NCI-H1436 treated with DMSO at 0.1 percent for 48 hours (cell line): Measurements from ENCODE around the gene SYF2.
"Not testable (repeated sequence)": the region's sequence is repeated elsewhere in the genome, so short reads cannot be mapped to it uniquely, and the experiment has no call there.

Experiments used
- DNase-seq: peaks from one replicate; lab custom pipeline; 2025; lab: John Stamatoyannopoulos, UW

SYF2 gene

DNA sequence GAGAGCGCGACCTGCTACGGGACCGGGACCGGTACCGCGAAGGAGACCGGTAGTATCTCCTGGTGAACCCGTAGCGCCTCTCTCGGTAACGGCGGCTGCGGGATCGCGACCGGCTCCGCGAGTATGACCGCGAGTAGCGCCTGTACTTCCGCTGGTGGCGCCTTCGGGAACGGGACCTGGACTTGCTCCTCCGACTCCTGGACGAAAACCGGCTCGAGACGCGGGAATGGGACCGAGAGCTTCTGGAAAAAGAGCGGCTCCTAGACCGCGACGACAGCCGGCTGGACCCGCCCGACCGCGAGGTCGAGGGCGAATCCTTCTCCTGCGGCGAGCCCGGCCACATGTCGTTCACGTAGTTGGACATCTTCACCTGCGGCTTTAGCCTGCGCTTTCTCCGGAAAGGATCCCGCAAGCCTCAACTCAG, 14.3 kb upstream of the SYF2 start:
- no peak for DNase-seq

DNA sequence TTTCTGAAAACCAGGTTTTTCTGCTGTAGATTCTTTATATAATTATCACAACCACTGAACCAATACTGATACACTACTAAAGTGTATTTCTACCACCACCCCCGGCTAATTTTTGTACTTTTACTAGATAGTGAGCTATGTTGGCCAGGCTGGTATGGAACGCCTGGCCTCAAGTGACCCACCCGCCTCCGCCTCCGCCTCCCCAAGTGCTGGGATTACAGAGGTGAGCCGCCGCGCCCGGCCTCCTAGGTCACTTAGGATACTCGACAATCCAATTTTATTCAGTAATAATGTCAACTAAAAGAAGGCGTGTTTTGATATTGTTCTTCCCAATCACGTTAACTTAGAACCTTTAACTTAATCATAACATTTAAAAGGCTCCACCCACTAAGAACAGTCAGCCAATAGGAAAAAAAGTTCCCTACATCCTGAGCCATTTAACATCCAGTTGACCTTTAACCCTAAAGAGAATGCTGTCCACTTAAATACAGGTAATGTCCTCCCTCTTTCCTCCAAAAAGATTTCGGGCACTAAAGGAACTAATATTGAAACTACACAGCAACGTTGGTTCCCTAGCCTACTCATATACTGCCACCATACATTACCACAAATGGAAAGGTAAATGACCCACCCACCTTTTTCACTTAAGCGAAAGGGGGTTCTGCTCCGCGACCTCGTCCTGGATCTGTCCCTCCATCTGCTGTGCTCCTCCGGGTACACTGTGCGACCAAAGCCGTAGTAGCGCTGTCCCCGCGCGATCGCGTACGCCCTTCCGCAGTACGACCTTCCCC, 13.7 kb upstream of the SYF2 start:
- DNase-seq, result no peak

DNA sequence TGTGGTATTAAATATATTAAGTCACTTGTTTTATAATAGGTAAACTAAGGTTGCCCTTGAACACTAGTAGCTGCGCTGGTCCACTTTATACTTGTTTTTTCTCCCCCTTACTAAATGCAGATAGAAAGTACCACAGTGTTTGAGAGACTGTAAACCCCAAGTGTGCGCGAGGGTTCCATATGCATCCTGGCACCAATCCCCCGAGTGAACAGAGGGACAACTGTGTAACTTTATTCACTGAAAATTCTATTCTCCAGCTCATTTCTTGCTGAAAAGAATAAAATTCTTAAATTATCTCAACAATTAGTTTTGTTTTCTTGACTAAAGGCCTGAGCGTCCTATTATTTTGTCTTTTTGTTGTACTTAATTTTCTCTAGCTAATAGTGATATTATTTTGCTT, 13.1 kb upstream of the SYF2 start:
- DNase-seq, result no peak

DNA sequence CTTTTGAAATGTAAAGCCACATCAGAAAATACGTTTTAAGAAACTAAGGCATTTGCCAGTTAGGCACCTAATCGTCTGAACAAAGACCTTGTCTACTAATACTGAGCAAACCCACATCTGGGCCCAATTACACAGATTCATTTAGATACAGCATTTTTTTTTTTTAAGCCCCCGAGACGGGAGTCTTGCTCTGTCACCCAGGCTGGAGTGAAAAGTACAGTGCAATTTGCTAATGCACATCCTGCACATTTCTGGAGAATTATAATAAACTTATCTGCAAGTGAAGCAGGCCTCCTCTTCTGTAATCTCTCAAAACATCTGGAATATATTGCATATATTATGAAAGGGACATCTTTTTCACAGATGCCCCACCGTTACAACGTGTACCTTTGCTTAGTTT, 11.6 kb upstream of the SYF2 start:
- no peak for DNase-seq

DNA sequence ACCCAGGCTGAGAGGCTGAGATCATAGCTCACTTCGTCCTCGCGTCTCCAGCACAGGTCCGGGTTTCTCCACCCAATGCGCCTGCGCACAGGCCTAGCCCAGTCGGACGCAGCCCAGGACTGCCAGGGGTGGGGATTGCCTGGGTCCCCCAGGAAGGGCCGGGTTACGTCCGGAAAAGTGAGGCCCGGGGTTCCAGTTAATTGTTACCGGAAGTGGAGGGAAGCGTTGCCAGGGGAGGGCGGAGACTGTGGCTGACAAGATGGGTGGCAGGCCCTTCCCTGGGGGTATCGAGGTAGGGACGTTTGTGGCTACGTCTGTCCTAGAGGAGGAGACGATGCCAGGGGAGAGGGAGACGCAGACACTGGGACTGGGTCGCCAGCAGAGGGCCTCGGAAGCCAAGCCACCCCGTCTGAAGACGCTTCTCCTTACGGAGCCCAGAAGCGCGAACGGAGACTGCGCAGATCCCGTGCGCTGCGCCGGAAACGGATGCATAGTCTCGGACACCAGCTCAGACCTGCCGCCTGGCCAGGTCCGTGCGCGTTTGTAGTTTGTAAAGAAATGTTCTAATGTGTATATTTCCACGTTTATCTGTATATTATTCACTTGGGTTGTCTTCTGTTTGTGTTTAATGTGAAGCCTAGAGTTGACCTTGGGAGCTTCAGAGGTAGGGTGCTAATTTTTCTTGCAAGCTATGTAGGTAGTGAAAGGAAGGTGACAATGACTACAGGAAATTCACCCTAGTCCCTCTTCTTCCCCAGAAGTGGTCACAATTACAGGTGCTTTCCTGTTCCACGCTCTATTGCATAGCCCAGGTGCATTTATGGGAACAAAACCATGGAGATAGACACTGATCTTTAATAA, 7.6 kb upstream of the SYF2 start:
- peak; percentile 81 for DNase-seq

DNA sequence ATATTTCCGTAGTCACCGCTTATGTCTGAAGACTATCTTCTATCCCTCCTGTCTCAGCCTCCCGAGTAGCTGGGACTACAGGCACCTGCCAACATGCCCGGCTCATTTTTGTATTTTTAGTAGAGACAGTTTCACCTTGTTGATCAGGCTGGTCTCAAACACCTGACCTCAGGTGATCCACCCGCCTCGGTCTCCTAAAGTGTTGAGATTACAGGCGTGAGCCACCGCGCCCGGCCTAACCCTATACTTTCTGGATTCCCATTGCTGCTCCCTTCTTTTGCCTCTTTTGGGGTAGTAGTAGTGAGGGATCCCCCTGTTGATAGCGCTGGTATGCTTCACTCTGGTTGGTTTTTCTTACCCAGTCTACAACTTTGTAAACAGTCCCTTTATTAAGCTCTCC, 5.7 kb upstream of the SYF2 start:
- no peak for DNase-seq

DNA sequence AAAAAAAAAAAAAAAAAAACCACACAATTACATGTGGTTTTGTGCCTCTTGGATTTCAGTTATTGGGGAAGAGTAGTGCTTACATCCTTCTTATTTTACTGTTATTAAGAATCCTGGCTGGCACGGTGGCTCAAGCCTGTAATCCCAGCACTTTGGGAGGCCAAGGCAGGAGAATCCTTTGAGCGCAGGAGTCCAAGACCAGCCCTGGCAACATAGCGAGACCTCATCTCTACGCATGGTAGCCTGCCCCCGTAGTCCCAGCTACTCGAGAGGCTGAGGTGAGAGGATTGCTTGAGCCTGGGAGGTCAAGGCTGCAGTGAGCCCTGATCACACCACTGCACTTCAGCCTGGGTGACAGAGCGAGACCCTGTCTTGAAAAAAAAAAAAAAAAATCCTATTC, 4.0 kb upstream of the SYF2 start:
- DNase-seq, result not testable (repeated sequence)

DNA sequence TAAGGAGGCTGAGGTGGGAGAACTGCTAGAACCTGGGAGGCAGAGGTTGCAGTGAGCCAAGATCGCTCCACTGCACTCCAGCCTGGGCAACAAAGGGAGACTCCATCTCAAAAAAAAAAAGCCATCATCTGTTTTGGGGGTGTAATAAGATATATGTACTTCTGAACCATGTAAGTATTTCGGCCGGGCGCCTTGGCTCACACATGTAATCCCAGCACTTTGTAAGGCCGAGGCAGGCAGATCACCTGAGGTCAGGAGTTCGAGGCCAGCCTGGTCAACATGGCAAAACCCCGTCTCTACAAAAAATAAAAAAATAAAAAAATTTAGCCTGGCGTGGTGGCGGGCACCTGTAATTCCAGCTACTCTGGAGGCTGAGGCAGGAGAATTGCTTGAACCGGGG, 3.1 kb upstream of the SYF2 start:
- DNase-seq, result not testable (repeated sequence)

DNA sequence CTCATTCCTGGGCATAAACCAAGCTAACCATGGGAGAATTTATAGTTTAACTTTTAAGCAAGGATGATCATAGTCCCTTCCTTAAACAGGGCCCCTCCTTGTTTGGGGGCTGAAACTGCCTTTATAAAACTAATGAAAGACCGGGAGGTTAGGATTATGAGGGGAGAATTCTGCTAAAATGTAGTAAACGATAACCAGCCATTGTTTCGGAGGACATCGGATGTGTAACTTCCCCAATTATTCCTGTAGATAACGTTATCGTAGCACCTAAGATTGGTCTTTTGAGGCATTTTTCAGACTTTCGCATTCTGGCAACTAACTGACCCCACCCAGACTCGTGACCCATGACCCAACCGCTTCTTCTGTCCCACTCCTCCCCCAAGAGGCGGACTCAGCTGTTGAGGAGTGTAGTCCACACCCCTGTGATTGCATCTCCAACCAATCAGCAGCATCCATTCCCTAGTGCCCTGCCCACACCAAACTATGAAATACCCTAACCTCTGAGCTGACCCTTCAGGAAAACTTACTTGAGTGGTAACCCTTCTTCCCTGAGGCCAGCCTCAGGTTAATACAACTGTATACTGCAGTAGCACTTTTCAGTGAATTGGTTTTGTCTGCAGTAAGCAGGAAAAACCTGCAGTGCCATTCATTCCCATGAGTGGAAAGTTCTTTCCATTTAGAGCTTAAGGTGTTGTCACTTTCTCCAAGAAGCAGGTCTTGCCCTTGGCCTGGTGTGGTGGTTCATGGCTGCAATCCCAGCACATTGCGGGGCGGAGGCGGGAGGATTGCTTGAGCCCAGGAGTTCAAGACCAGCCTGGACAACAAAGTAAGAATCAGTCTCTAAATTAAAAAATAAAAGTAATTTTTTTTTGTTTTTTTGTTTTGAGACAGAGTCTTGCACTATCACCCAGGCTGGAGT, 823 bp upstream of the SYF2 start:
- DNase-seq, result no peak

DNA sequence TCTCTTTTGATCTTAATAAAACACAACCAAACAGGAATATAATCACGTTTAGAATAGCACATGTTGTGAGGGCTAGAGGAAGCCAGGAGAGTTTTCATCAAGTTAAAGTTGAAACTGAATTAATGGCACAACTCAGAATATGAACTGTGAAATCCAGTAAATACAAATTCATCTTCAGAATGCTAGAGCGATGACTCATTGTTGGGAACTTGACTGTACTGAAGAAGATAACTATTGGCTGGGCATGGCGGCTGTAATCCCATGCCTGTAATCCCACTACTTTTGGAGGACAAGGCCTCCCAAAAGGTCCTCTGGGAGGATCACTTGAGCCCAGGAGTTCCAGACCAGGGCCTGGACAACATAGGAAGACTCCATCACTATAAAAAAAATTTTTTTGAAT, 8.8 kb downstream of the SYF2 start:
- no peak for DNase-seq

DNA sequence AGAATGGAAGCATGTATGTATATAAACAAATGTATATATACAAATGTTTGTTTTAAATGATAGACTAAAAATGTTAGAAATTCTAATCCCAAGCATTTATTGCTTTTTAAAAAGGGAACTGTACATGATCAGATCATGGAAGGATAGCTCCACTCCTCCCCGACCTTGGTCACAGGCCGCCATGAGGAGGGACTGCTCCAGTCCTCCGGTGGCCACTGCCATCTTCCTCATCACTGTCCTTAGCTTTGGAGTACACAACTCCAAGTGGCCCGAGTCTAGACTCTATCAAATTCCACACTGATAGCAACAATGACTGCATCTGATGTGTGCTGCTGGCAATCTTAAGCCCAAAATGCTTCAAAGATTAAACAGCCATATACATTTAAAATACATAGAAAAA, 9.7 kb downstream of the SYF2 start:
- no peak for DNase-seq

DNA sequence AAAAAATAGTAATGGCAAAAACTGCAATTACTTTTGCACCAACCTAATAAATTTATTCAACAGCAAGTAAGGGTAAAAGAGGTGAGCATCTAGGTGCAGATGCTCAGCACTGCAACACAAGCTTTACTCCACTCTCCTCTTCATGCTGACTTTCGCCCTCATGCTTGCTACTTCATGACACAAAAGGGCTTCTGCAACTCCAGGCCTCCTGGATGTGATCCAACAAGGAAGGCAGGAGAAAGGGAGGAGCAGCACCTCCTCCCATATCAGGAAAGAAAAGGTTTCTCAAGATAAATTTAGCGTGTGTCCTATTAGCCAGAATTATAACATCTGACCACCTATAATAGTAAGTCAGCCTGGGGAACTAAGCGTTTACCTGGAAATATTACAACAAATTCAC, 11.6 kb downstream of the SYF2 start:
- no peak for DNase-seq

DNA sequence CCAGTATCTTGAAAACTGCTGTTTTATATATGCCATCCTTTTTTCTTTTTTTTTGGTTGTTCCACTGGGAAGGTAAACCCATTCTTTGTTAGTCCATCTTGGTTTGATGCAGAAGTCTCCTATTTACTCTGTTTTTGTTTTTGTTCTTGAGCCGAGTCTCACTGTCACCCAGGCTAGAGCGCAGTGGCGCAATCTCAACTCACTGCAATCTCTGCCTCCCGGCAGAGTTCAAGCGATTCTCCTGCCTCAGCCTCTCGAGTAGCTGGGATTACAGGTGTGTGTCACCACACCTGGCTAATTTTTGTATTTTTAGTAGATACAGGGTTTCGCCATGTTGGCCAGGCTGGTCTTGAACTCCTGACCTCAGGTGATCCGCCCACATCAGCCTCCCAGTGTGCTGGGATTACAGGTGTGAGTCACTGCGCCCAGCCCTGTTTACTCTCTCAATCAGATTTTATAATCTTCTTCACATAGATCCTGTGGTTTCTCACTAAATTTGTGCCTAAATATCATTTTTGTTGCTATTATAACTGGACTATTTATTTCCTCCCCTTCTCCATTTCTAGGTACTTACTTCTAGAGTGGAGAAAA, 12.5 kb downstream of the SYF2 start:
- no peak for DNase-seq

DNA sequence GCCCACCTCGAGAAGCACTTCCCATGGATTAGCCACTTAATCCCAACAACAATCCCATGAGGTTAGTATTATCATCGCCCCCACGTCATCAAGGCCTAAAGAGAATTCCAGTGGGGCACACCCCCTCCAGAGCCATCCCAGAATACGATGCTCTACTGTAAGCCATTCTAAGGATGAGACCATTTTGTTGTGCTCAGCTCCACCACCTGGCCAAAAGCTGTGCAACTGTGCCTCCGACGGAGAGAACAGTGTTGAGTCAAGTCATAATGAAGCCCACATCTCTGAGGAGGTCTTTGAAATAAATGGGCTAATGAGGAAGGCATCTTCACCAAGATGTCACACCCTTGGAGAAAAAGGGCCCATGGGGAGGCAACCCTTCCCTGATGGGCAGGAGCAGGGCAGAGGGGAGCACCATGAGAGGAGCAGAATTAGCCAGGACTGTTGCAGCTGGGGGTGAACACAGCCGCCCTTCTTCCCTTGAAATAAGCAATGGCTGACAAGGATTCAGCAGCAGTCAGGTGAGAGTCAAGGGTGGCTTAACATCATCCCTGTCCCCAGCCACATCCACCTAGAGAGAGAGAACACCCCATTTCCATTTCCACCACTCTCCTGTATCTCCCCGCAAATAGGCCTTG, 14.6 kb downstream of the SYF2 start:
- DNase-seq, result no peak

DNA sequence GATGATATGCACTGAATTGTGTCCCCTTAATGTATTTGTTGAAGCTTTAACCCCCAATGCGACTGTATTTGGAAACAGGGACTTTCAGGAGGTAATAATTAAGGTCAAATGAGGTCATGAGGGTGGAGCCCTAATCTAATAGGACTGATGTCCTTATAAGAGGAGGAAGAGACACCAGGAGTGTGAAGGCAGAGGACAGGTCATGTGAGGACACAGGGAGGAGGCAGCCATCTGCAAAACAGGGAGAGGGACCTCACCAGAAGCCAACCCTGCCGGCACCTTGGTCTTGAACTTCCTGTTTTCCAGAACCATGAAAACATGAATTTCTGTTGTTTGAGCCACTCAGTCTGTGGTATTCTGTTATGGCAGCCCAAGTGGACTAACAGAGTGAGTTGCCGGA, 15.3 kb downstream of the SYF2 start:
- no peak for DNase-seq

DNA sequence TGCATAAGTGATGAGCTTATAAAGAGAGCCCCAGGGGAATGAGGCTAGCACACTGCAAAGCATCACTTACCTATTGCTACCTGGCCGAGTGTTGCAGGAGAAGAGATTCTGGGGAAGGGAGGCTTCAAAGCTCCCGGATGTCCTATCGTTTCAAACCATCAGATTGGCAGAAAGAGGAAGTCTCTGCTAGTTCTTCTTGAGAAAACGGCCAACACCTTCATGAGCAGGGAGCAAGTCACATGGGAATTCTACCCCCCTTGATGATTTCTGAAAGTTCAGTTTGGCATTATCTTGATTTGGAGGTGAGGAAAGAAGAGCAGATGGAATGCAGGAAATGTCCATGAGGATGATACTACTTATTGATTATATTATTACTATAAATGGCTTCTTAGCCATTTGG, 16.2 kb downstream of the SYF2 start:
- DNase-seq, result no peak

DNA sequence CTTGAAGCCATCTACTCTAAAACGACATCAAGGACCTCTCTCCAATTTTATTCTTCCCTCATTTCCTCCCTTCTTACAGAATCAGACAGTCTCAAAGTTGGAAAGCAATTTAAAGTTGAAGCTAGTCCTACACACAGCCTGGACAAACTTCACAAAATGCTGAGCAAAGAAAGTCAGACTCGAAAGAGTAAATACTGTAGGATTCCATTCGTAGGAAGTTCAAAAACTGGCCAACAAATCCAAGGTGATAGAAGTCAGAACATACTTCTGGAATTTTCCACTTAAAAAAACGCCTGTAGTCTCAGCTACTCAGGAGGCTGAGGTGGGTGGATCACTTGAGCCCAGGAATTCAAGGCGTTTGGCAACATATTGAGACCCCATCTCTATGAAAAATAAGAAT, 19.6 kb downstream of the SYF2 start:
- no peak for DNase-seq

DNA sequence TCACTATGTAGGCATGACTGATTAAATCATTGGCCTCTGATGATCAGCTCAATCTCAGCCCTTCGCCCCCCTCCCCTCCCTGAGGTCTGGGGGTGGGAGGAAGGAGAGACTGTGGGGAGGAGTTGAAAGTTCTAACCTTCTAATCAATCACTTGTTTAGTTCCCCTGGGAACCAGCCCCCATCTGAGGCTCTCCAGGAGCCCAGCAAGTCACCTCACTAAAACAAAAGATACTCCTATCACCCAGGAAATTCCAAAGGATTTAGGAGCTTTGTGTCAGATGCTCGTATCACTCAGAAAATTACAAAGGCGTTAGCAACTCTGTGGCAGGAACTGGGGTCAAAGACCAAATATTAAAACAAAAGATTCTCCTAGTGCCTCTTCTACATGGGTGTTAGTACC, 21.6 kb downstream of the SYF2 start:
- DNase-seq, result no peak

DNA sequence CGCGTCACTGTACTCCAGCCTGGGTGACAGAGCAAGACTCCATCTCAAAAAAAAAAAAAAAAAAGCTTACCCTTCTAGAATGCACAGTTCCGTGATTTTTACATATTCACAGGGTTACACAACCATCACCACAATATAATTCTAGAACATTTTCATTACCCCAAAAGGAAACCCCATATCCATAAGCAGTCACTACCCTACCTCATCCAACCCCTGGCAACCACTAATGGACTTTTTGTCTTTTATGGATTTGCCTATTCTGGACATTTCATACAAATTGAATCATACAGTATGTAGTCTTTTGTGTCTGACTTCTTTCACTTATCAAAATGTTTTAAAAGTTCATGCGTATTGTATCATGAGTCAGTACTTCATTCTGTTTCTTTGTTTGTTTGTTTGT, 22.8 kb downstream of the SYF2 start:
- no peak for DNase-seq

DNA sequence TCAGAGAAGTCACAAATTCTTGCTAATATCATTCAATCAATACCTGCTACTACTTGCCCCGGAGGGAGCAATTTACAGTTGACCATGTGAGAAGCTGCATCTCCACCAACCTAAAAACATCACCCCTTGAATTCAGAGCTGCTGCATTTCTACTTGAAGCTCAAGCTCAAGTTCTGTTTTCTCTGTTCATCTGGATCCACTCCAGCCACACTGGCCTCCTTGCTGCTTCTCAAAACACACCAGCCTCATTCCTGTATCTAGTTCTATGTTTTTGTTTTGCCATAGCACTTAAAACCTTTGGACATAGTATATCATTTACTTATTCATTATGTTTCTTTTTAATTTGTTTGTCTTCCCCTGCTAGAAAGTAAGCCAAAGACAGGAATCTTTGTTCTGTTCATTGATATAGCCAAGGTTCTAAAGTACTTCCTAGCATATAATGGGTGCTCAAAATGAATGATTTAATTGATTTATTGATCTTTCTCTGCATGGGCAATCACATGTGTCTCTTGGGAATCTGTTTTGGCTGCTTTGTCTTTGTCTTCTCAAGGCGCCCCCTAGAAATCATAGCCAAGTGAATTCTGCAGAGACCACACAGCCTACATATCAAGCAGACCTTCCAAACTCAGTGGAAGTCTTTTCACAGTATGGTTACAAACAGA, 23.6 kb downstream of the SYF2 start:
- DNase-seq, result no peak

DNA sequence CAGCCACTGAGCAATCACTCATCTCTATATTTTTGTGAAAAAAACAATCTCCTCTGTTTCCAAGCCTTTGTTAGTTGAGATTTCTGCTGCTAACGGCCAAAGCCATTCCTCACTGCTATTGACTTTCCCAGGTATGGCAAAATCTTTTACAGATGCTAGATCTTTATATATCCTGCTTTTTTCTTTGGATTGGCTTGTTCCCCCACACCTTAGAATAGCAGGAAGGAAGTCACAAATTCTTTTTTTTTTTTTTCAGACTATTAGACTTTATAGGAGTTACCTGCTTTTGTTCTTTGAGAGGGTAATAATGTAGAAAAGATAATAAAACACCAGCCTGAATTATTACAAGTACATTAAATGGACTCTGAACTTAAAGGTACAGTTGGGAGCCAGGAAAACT, 24.2 kb downstream of the SYF2 start:
- DNase-seq, result no peak
